Gastrocnemius medialis (tissue), 4 donors: ENCODE measurements around the gene LHPP.

Experiments used
- POLR2A ChIP-seq, 2 donors: fragments of 450-650 bp; IDR thresholded peaks; one replicate each; pipeline ENCODE4 v1.6.1; 2017; ENCODE audit warnings: antibody characterized with exemption in 2 of 2, mild to moderate bottlenecking in 2 of 2, moderate library complexity in 2 of 2
- TF ChIP-seq, protein P1 (sequence below), 5 experiments: fragments of 450-650 bp in 3 of 5; fragments of 200-600 bp in 2 of 5; sonication (generic) in 2 of 5; IDR thresholded peaks in 4 of 5; conservative IDR thresholded peaks in 1 of 5; 1 replicate in 4 of 5; 2 replicates in 1 of 5; pipeline ENCODE4 v1.5.1; 2016 to 2019; ENCODE audit warnings: antibody characterized with exemption in 5 of 5, mild to moderate bottlenecking in 3 of 5, moderate library complexity in 3 of 5

DNA sequence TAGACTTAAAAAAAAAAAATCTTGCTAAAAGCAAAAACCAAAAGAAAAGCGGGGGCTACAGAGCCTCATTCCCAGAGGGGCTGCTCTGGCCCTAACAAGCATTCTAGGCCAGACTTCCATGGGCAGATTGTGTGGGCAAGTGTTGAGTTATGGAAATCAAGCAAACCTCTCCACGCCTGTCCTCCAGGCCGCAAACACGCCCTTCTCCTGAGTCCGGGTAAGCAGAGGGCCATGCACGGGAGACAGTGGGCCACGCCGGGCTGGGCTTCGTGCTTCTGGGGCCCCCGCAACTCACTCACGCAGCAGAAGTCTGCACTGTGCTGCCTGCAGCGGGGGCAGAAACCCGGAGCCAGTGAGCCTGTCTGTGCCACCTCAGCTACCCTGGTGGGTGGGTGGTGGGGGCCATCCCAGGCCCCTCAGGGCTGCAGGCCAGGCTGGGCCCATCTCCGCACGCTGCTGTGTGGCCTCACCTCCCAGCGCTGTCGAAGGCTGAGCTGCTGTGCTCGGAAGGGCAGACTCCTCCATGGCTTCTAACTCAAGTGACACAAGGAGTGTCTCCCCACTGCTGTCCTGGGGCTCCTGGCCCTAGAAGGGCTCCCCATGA is 156.9 kb downstream of the LHPP start:
- TF ChIP-seq, protein P1, sequence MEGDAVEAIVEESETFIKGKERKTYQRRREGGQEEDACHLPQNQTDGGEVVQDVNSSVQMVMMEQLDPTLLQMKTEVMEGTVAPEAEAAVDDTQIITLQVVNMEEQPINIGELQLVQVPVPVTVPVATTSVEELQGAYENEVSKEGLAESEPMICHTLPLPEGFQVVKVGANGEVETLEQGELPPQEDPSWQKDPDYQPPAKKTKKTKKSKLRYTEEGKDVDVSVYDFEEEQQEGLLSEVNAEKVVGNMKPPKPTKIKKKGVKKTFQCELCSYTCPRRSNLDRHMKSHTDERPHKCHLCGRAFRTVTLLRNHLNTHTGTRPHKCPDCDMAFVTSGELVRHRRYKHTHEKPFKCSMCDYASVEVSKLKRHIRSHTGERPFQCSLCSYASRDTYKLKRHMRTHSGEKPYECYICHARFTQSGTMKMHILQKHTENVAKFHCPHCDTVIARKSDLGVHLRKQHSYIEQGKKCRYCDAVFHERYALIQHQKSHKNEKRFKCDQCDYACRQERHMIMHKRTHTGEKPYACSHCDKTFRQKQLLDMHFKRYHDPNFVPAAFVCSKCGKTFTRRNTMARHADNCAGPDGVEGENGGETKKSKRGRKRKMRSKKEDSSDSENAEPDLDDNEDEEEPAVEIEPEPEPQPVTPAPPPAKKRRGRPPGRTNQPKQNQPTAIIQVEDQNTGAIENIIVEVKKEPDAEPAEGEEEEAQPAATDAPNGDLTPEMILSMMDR (IDR thresholded peaks at IDR 0.05 in 4 of 5, conservative IDR thresholded peaks at IDR 0.05 in 1 of 5), result no peak
- TF ChIP-seq POLR2A (IDR thresholded peaks at IDR 0.05), result no peak
